SK-N-SH (cell line): Measurements from ENCODE around the gene ERAL1.

Experiments
- FOXJ3 ChIP-seq: sonication (generic); formaldehyde crosslinking; IDR thresholded peaks from 2 replicates; pipeline ENCODE4 v1.5.1; 2020; ENCODE audit warnings: mild to moderate bottlenecking, missing genetic modification reagents
- RCOR1 ChIP-seq: fragments of 150-350 bp; IDR thresholded peaks from 2 replicates; pipeline ENCODE4 v1.6.1; 2017; ENCODE audit warnings: antibody characterized with exemption, low read length
- TEAD4 ChIP-seq: IDR thresholded peaks from 2 replicates; pipeline ENCODE4 v1.4.0; 2012; ENCODE audit warnings: mild to moderate bottlenecking, borderline replicate concordance; ENCODE audit not compliant: insufficient read depth
- TF ChIP-seq, protein P1 (sequence below): fragments of 200-600 bp; sonication (generic); IDR thresholded peaks from 2 replicates; pipeline ENCODE4 v1.6.1; 2017; ENCODE audit warnings: antibody characterized with exemption, mild to moderate bottlenecking, moderate library complexity
- TF ChIP-seq, protein P2 (sequence below): IDR thresholded peaks from 2 replicates; pipeline ENCODE4 v1.4.0; 2012; ENCODE audit warnings: low read depth

DNA sequence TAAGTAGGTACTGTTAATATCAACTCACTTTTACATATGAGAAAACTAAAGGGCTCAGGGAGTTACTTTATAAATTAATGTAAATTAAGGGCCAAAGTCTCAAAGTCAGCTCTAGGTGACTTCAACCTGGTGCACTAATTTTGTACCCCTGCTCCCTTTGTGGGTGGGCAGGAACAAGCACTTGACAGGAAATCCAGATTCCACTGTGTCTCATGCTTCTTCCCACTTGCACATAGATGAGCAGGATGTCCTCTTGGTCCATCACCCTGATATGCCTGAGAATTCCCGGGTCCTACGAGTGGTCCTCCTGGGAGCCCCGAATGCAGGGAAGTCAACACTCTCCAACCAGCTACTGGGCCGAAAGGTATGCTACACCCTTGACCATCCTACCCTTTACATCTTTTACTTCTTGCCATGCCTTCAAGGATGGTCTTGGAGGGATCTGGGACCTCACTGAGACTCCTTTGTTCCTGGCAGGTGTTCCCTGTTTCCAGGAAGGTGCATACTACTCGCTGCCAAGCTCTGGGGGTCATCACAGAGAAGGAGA is 1.3 kb downstream of the ERAL1 start:
- no peak for TF ChIP-seq FOXJ3 (CRISPR knock-in tag)
- TF ChIP-seq, protein P1, sequence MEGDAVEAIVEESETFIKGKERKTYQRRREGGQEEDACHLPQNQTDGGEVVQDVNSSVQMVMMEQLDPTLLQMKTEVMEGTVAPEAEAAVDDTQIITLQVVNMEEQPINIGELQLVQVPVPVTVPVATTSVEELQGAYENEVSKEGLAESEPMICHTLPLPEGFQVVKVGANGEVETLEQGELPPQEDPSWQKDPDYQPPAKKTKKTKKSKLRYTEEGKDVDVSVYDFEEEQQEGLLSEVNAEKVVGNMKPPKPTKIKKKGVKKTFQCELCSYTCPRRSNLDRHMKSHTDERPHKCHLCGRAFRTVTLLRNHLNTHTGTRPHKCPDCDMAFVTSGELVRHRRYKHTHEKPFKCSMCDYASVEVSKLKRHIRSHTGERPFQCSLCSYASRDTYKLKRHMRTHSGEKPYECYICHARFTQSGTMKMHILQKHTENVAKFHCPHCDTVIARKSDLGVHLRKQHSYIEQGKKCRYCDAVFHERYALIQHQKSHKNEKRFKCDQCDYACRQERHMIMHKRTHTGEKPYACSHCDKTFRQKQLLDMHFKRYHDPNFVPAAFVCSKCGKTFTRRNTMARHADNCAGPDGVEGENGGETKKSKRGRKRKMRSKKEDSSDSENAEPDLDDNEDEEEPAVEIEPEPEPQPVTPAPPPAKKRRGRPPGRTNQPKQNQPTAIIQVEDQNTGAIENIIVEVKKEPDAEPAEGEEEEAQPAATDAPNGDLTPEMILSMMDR = no peak
- no peak for TF ChIP-seq RCOR1
- TF ChIP-seq, protein P2, sequence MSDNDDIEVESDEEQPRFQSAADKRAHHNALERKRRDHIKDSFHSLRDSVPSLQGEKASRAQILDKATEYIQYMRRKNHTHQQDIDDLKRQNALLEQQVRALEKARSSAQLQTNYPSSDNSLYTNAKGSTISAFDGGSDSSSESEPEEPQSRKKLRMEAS = no peak
- TF ChIP-seq TEAD4 = no peak
